ENCODE results near the gene AFDN.

AFDN gene

GRCh38 chr6:167826896-167827582, at the start of gene AFDN:
AFDN (plus strand) TSS chr6:167826911; CDS start chr6:167827133, 222 bp downstream.
- DNase-seq (ENCODE audit: low read depth in 2 of 2), result no peak

- DNase-seq (ENCODE audit: low read depth in 2 of 2), result no peak
These were observed 48.1 kb upstream of the AFDN start for GRCh38 chr6:167778497-167779128.

DNA sequence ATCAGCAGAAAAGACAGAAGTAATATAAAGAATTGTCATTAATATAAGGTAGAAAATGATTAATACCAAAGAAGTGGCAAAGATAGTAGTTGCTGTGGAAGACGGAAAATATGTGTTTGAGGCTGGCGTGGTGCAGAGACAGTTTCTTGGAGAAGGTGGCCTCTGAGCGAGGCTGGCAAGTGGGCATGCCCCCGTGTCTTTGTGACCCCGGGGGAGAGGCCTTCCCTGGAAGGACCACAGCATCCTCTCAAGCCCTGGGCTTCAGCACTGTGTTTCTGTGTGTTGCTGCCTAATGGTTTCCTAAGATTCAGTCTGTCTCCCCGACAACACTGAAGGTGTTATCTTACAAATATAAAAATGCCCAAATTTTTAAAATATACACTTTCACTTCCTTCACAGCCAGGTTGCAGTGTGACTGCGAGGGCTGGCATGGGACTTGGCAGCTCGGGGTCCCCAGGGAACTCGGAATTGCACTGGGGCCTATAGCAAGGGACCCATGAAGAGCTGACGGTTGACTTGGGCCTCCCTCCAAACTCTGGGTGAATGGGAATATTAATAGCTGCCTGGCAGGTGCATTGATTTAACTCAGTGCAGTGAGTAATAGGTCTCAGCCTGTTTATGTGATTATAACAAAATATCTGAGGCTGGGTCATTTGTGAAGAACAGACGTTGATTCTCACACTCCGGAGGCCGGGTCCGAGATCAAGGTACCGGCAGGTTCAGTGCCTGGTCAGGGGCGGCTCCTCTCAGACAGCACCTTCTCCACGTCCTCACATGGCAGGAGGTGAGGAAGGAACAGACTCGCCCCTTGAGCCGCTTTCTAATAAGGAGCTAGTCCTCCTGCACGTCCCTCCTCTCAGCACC, 47.4 kb upstream of the AFDN start:
- DNase-seq (ENCODE audit: low read depth in 2 of 2), result no peak

DNA sequence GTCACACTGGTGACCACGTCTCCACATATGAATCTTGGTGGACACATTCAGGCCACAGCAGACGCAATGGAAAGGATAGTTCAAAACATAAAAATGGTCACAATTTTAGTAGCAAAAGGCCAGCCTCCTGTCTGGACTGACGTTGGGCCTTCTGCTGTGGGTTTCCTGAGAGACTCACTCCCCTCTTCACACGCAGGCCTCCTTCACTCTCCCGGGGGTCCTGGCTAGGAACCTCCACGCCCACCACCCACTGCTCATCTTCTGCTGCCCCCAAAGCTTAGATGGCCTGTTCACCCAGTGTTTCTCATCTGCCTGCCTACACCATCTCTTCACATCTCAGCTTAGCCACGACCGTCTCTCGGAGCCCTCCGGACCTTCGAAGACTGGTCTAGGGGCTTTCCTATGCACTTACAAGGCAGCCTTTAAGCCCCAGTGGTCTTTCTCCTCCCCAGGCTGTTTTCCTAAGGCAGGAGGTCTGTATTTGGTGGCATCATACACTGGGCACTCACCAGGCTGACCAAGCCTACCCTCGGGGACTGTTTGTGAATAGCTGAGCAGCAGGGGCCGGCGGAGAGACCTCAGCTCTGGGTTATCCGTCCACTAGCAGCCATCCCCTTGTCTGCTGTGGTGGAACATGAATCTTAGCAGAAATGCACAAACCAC, 46.6 kb upstream of the AFDN start:
- DNase-seq (ENCODE audit: low read depth in 2 of 2), result no peak

DNA sequence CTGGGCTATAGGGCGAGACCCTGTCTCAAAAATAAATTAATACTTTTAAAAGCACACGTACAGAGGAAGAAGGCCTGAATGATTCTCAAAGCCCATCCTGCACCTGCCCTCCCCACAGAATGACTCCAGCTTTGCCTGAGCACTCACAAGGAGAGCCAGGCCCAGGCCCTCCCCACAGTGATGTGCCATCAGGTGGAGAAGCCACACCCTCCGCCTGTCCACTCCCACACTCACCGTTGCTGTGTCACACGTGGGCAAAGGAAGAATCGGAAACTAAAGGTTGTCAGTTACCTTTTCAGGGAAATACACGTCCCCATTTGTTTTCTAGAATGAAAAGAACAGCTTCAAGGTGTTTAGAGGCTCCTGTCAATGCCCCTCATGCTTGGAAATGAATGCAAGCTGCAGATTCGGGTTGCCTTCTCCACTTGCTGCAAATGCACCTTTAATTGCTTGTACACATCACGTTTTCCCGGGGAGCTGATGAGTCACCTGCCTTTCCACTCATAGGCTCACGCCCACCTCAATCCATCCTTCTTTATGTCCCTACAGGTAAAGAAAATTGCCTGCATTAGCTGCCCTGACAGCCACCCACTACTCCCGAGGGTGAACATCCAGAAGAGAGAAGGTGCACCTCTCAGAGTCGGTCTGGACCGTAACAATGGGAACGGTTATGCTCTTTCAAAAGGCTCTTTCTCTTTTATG, 45.5 kb upstream of the AFDN start:
- DNase-seq (ENCODE audit: low read depth in 2 of 2), result no peak

GRCh38 chr6:167781868-167782267, 44.8 kb upstream of the AFDN start:
- DNase-seq (ENCODE audit: low read depth in 2 of 2), result no peak

DNA sequence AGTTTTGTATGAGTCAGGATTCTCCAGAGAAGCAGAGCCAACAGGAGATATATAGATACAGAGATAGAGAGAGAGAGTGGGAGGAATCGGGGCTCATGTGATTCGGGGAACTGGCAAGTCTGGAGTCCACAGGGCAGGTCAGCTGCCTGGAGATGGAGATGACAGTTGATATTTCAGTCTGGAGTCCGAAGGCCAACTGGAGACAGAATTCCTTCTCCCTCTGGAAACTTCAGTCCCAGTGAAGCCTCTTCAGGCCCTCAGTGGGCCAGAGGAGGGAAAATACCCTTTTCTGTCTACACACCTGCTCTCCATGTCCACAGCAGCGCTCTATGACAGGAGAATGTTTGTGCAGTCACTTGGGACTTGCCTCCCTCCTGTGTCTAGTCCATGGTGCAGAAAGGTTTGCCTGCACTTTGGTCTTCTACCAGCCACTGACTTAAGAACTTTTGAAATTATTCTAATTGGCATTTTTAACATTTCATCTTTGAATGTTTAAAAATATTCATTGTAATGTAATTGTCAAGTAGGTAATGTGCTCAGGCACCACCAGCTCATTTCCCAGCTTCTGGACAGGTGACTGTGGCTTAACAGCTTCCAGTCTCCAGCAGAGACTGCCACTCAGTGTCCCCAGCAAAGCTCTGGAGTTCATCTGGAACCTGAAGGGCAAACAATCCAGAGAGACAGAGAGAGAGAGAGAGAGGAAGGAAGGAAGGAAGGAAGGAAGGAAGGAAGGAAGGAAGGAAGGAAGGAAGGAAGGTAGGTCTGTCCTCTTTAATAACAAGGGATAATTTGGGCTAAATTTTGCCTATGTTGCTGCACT, 43.8 kb upstream of the AFDN start:
- DNase-seq (ENCODE audit: low read depth in 2 of 2), result no peak

DNA sequence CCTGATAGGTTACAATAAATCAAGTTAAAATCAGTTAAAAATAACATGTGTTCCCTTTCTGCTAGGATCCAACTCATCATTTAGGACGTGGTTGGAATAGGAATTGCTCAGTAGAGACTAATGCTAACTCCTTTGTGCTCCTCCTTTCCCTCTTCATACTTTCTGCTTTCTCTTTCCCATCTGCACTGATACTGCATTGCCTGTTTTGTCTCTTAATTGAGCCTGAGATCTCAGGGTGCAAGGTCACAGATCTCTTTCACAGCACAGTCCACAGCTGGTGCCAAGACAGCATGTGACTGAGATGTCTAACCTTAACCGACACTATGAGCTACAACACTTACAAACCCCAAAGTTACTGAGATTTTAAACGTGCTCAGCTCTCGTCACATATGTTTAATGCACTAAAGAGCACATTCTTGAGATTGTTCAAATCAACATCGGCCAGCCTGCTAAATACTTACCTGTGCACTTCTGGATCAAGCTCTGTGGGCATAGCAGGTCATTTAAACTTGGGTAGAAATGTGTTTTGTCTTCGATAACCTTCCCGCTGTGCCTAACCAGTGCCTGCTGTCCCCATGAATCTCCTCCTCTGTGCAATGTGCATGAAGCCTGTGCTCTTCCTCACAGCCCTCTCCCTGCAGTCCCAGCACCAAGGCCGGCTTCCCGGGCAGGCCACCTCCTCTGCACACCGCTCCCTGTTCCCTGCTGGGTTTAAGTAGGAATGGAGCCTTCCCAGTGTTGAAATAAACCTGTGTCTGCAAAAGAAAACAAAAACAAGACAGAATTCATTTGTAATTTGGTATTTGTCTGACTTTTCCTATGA, 39.6 kb upstream of the AFDN start:
- DNase-seq (ENCODE audit: low read depth in 2 of 2), result no peak

GRCh38 chr6:167787896-167788562, 38.7 kb upstream of the AFDN start:
- DNase-seq (ENCODE audit: low read depth in 2 of 2), result no peak

GRCh38 chr6:167788563-167788903, 38.2 kb upstream of the AFDN start:
- DNase-seq (ENCODE audit: low read depth in 2 of 2), result no peak

GRCh38 chr6:167789358-167789757, 37.4 kb upstream of the AFDN start:
- no peak for DNase-seq (ENCODE audit: low read depth in 2 of 2)

DNA sequence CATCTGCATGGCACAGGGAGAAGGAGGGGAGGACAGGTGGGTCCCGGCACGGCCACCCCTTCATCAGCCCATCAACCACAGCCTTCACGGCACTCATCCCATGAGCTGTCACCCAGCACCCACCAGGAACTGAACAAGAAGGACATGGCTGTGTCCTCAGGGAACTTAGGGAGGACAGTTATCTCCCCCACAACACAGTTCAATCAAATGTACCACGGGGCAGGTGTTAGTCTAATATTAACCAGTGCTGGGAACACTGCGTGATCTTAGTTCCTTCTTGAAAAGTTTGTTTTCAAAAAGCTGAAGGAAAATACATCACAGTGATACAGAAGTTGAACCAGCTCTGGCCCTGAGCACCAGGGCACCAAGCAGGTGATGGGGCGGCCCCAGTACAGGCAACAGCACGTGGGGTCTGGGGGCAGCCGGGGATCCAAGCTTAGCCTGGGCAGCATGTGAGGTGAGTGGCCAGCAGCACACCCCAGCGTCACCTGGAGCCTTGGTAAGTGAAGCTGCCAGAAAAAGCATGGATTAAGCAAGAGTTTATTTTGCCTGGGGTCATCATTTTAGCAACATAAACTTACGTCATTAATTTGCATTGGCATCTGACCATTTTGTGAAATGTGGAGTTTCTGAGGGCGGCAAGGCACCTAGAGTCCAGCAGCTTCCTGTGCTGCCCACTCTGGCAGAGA, 35.5 kb upstream of the AFDN start:
- DNase-seq (ENCODE audit: low read depth in 2 of 2), result no peak

DNA sequence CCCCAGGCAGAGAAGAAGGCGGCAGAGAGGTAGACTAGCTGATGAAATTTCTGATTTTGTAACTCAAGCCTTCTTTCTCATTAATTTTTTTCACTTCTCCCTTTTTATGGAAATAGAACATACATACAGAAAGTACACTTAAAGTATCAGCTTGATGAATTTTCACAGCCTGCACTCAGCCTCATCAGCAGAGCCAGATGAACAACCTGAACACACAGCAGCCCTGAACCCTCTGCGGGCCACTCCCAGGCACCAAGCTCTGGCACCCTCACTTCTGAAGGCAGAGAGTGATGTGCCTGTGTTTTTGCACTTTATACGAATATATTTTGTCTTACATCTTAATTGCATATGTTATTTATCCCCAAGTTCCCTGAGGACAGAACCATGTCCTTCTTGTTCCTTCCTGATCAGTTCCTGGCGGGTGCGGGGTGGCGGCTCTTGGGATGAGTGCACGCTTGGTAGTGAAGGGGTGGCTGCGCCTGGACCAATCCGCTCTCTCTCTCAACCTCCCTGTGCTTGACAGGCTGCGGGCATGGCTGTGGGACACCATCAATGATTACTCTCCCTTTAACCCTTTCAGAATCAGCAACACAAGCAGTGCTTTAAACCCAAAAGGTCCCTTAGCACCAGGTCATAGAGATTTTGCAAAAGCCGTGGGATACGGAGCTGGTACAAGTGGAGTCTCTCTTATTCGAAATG, 34.8 kb upstream of the AFDN start:
- DNase-seq (ENCODE audit: low read depth in 2 of 2), result no peak

DNA sequence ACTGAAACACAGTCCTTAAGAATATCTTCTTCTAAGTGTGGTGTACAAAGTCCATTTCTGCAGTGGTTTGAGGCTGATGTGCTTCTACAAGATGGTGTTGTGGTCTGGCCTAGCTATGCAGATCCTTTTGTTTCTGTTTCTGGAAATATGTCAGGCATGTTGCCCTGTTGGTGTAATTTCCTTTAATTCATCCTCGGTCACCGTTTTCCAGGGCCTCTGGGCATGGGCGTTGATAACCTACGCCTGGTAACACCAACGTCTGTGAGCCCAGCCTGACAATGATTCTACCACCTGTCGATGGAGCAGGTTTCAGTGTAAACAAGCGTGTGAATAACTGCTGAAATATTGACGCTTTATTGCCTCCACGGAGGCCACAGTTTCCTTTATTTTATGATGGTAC, 33.3 kb upstream of the AFDN start:
- no peak for DNase-seq (ENCODE audit: low read depth in 2 of 2)

- no peak for DNase-seq (ENCODE audit: low read depth in 2 of 2)
These were observed 32.3 kb upstream of the AFDN start for GRCh38 chr6:167794161-167795157.

DNA sequence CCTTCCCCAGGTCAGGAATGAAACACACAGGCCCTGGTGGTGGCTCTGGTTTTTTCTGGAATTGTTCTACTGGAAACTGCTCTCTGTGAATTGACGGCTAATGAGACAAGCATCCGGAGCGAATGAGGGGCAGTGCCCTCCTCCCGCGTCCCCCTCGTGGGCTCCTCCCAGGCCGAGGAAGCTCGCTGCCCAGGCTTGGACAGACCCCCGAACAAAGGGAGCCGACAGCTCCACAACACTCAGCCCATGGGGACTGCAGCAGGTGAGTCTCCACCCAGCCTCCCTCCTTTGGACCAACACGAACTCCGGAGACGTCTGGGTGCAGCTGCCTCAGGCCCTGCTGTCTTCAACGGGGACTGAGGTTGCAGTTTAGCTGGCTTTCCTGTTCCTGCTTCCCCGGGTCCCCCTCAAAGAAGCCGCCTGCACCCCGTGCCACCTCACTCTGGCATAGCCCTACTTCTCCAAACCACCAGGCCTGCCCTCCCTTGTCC, 31.3 kb upstream of the AFDN start:
- DNase-seq (ENCODE audit: low read depth in 2 of 2), result no peak

DNA sequence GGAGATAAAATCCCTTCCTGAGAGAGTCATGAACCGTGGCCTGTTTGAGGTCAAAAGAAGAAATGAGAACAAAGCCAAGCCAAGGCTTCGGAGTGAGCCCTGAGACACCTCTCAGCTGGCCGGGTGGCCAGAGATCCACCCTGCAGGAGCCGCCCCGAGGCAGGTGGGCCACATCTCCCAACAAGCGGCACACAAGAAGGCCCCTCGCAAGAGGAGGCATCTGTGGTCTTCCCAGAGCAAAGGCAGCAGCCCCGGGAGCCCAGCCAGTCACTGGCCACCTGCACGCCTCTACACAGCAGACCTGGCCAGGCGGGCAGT, 30.9 kb upstream of the AFDN start:
- DNase-seq (ENCODE audit: low read depth in 2 of 2), result no peak

Data from stimulated activated CD8-positive, alpha-beta memory T cell treated with anti-CD3 and anti-CD28 coated beads, Interleukin-2, amount 100 ng/mL, for 48 hours (primary cell).